ENCODE results near the gene RRM1. TPM values are rescaled to one million over a fixed set of nuclear protein-coding genes. Genes with fewer than 3 reads are reported as not detected.

Gene RRM1
- total and polyA plus RNA-seq, 9 of the 15 experiments (the other 6 are each of a cell fraction or from before 2014, with no cell fraction given), result 113 to 270 (median 163) TPM

GRCh38 chr11:4146070-4146771 is 51.6 kb downstream of the RRM1 start (continued):
- TF ChIP-seq RCOR1 (IDR thresholded peaks at IDR 0.05; ENCODE audit: borderline replicate concordance in 1 of 2, low read depth in 2 of 2, low read length in 2 of 2), result peak in 1 of 2 experiments; percentile 42; a peak in 1 of 4 replicates
- TF ChIP-seq SMARCA5 (IDR thresholded peaks at IDR 0.05), result peak; percentile 63; the same call in 1 of the 2 replicates
- peak; percentile 26; the same call in 1 of the 2 replicates for TF ChIP-seq SPI1 (IDR thresholded peaks at IDR 0.05; ENCODE audit: borderline replicate concordance, low read depth, low read length)
- TF ChIP-seq HDAC2 (IDR thresholded peaks at IDR 0.05), result 0 out of 2 replicates have a peak, but pooled peaks have one; percentile 53
- TF ChIP-seq TCF3 (CRISPR knock-in tag; IDR thresholded peaks at IDR 0.05), result peak; percentile 46
- 0 out of 2 replicates have a peak, but pooled peaks have one; percentile 7 for TF ChIP-seq RNF2 (IDR thresholded peaks at IDR 0.05)
- TF ChIP-seq, protein P1, sequence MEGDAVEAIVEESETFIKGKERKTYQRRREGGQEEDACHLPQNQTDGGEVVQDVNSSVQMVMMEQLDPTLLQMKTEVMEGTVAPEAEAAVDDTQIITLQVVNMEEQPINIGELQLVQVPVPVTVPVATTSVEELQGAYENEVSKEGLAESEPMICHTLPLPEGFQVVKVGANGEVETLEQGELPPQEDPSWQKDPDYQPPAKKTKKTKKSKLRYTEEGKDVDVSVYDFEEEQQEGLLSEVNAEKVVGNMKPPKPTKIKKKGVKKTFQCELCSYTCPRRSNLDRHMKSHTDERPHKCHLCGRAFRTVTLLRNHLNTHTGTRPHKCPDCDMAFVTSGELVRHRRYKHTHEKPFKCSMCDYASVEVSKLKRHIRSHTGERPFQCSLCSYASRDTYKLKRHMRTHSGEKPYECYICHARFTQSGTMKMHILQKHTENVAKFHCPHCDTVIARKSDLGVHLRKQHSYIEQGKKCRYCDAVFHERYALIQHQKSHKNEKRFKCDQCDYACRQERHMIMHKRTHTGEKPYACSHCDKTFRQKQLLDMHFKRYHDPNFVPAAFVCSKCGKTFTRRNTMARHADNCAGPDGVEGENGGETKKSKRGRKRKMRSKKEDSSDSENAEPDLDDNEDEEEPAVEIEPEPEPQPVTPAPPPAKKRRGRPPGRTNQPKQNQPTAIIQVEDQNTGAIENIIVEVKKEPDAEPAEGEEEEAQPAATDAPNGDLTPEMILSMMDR (IDR thresholded peaks at IDR 0.05 in 2 of 3, conservative IDR thresholded peaks at IDR 0.05 in 1 of 3; ENCODE audit: insufficient read depth in 2 of 3, low read depth in 1 of 3, low read length in 3 of 3), result 0 out of 6 replicates have a peak, but pooled peaks of 1 of the 3 experiments have one; percentile 2
- TF ChIP-seq NFXL1 (CRISPR knock-in tag; IDR thresholded peaks at IDR 0.05), result no peak
- no peak for TF ChIP-seq ERF (CRISPR knock-in tag; IDR thresholded peaks at IDR 0.05)
- no peak for TF ChIP-seq CBX8 (IDR thresholded peaks at IDR 0.05; ENCODE audit: borderline replicate concordance, extremely low read depth, low read depth, low read length, poor library complexity, severe bottlenecking)
- no peak for TF ChIP-seq DLX4 (CRISPR knock-in tag; IDR thresholded peaks at IDR 0.05)
